ENCODE results near the gene HPSE2. TPM values are rescaled to one million over a fixed set of nuclear protein-coding genes. Genes with fewer than 3 reads are reported as not detected.

The HPSE2 gene
- total and polyA plus RNA-seq, 2 experiments from 2014 or later: 0.10 to 0.24 TPM

DNA sequence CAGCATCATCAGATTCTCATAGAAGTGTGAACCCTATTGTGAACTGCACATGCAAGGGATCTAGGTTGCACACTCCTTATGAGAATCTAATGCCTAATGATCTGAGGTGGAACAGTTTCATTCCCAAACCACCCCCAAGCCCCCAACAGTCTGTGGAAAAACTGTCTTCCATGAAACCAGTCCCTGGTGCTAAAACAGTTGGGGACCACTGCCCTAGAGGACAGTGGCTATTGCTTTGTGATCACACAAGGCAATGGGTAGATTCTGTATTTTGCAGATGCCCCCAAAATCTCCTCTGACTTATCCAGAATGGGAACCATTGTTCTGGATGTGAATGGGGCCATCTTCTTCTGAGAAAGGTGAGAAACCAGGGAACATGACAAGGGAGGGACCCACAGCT, 757.8 kb downstream of the HPSE2 start:
- no peaks in the 10 kb centered on the region for H3K27me3 ChIP-seq (ENCODE audit: insufficient read depth)
- no peak overlapping the region for H3K27ac ChIP-seq (ENCODE audit: low read depth)
- no peak overlapping the region for H3K4me2 ChIP-seq
- TF ChIP-seq EZH2phosphoT487 (IDR thresholded peaks at IDR 0.05; ENCODE audit: unreplicated experiment): no peak
- H3K9me2 ChIP-seq (ENCODE audit: insufficient read depth): peaks cover 6% of the 10 kb centered on the region
- H4K20me1 ChIP-seq (replicated peaks; ENCODE audit: insufficient read depth): no peaks in the 10 kb centered on the region
- DNase-seq (ENCODE audit: low spot score): no peak
- H2AFZ ChIP-seq: no peak overlapping the region
- no peaks in the 10 kb centered on the region for H3K4me1 ChIP-seq (ENCODE audit: insufficient read depth)
- H3K36me3 ChIP-seq (ENCODE audit: insufficient read depth): no peaks in the 10 kb centered on the region; the same call in 1 of the 2 replicates
- Mint-ChIP-seq H3K4me1 (peaks cover 2% of the 10 kb centered on the region; the same call in 1 of the 3 replicates), H3K27ac (no peak overlapping the region), H3K4me3 (no peak overlapping the region), H3K9me3 (peaks cover 2% of the 10 kb centered on the region; the same call in 1 of the 3 replicates), H3K27me3 (ENCODE audit: insufficient read depth, low read depth, poor library complexity) (peaks cover 6% of the 10 kb centered on the region), H3K36me3 (ENCODE audit: low read depth) (no peaks in the 10 kb centered on the region)
- no peak for ATAC-seq
- H3K79me2 ChIP-seq (replicated peaks; ENCODE audit: insufficient read depth): no peaks in the 10 kb centered on the region
- H3K4me3 ChIP-seq: no peak overlapping the region
- H3F3A ChIP-seq (replicated peaks; ENCODE audit: low read depth): no peaks in the 10 kb centered on the region

DNA sequence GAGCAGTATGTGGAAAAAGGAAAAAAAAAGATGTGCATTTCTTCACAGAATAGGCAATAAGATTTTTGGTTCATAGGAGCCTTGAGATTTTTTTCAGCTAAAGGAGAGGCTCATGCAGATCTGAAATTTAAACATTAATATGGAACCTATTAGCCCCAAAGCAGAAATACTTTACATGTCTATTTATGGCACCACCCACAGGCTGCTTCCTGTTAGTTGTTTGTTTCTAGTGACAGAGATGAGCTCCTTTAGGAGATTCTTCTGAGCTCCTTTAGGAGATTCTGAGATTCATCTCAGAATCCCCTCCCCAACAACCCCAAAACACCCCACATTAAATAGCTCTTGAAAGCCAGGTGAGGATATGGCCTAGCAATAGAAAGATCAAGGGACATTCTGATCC, 761.0 kb downstream of the HPSE2 start:
- Histone ChIP-seq H3K36me3 (ENCODE audit: insufficient read depth) (no peaks in the 10 kb centered on the region; the same call in 1 of the 2 replicates), H3F3A (replicated peaks; ENCODE audit: low read depth) (no peaks in the 10 kb centered on the region), H4K20me1 (replicated peaks; ENCODE audit: insufficient read depth) (no peaks in the 10 kb centered on the region), H3K9me2 (ENCODE audit: insufficient read depth) (peaks cover 6% of the 10 kb centered on the region; the same call in 1 of the 2 replicates), H3K27ac (ENCODE audit: low read depth) (no peak overlapping the region), H3K4me2 (no peak overlapping the region), H3K4me1 (ENCODE audit: insufficient read depth) (0 out of 2 replicates have a peak, but pooled peaks cover 5% of the 10 kb centered on the region), H3K4me3 (no peak overlapping the region), H2AFZ (no peak overlapping the region), H3K79me2 (replicated peaks; ENCODE audit: insufficient read depth) (no peaks in the 10 kb centered on the region), H3K27me3 (ENCODE audit: insufficient read depth) (no peaks in the 10 kb centered on the region)
- Mint-ChIP-seq H3K4me3 (no peak overlapping the region), H3K36me3 (ENCODE audit: low read depth) (no peaks in the 10 kb centered on the region), H3K27ac (no peak overlapping the region), H3K9me3 (peaks cover 2% of the 10 kb centered on the region; the same call in 1 of the 3 replicates), H3K4me1 (peaks cover 23% of the 10 kb centered on the region), H3K27me3 (ENCODE audit: insufficient read depth, low read depth, poor library complexity) (peaks cover 6% of the 10 kb centered on the region)
- DNase-seq (ENCODE audit: low spot score): no peak
- no peak for TF ChIP-seq CREB1 (CRISPR knock-in tag; IDR thresholded peaks at IDR 0.05; ENCODE audit: low read depth)
- TF ChIP-seq, protein P1, sequence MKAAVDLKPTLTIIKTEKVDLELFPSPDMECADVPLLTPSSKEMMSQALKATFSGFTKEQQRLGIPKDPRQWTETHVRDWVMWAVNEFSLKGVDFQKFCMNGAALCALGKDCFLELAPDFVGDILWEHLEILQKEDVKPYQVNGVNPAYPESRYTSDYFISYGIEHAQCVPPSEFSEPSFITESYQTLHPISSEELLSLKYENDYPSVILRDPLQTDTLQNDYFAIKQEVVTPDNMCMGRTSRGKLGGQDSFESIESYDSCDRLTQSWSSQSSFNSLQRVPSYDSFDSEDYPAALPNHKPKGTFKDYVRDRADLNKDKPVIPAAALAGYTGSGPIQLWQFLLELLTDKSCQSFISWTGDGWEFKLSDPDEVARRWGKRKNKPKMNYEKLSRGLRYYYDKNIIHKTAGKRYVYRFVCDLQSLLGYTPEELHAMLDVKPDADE (IDR thresholded peaks at IDR 0.05): no peak
- TF ChIP-seq STAT1 (IDR thresholded peaks at IDR 0.05; ENCODE audit: unreplicated experiment): no peak
- TF ChIP-seq EZH2 (IDR thresholded peaks at IDR 0.05; ENCODE audit: low read depth, unreplicated experiment): no peak
- TF ChIP-seq POLR2AphosphoS5 (IDR thresholded peaks at IDR 0.05; ENCODE audit: low read depth): no peak
- TF ChIP-seq, protein P2, sequence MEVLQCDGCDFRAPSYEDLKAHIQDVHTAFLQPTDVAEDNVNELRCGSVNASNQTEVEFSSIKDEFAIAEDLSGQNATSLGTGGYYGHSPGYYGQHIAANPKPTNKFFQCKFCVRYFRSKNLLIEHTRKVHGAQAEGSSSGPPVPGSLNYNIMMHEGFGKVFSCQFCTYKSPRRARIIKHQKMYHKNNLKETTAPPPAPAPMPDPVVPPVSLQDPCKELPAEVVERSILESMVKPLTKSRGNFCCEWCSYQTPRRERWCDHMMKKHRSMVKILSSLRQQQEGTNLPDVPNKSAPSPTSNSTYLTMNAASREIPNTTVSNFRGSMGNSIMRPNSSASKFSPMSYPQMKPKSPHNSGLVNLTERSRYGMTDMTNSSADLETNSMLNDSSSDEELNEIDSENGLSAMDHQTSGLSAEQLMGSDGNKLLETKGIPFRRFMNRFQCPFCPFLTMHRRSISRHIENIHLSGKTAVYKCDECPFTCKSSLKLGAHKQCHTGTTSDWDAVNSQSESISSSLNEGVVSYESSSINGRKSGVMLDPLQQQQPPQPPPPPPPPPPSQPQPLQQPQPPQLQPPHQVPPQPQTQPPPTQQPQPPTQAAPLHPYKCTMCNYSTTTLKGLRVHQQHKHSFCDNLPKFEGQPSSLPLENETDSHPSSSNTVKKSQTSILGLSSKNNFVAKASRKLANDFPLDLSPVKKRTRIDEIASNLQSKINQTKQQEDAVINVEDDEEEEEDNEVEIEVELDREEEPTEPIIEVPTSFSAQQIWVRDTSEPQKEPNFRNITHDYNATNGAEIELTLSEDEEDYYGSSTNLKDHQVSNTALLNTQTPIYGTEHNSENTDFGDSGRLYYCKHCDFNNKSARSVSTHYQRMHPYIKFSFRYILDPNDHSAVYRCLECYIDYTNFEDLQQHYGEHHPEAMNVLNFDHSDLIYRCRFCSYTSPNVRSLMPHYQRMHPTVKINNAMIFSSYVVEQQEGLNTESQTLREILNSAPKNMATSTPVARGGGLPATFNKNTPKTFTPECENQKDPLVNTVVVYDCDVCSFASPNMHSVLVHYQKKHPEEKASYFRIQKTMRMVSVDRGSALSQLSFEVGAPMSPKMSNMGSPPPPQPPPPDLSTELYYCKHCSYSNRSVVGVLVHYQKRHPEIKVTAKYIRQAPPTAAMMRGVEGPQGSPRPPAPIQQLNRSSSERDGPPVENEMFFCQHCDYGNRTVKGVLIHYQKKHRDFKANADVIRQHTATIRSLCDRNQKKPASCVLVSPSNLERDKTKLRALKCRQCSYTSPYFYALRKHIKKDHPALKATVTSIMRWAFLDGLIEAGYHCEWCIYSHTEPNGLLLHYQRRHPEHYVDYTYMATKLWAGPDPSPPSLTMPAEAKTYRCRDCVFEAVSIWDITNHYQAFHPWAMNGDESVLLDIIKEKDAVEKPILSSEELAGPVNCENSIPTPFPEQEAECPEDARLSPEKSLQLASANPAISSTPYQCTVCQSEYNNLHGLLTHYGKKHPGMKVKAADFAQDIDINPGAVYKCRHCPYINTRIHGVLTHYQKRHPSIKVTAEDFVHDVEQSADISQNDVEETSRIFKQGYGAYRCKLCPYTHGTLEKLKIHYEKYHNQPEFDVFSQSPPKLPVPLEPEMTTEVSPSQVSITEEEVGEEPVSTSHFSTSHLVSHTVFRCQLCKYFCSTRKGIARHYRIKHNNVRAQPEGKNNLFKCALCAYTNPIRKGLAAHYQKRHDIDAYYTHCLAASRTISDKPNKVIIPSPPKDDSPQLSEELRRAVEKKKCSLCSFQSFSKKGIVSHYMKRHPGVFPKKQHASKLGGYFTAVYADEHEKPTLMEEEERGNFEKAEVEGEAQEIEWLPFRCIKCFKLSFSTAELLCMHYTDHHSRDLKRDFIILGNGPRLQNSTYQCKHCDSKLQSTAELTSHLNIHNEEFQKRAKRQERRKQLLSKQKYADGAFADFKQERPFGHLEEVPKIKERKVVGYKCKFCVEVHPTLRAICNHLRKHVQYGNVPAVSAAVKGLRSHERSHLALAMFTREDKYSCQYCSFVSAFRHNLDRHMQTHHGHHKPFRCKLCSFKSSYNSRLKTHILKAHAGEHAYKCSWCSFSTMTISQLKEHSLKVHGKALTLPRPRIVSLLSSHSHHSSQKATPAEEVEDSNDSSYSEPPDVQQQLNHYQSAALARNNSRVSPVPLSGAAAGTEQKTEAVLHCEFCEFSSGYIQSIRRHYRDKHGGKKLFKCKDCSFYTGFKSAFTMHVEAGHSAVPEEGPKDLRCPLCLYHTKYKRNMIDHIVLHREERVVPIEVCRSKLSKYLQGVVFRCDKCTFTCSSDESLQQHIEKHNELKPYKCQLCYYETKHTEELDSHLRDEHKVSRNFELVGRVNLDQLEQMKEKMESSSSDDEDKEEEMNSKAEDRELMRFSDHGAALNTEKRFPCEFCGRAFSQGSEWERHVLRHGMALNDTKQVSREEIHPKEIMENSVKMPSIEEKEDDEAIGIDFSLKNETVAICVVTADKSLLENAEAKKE (CRISPR knock-in tag; IDR thresholded peaks at IDR 0.05): no peak
- TF ChIP-seq, protein P3, sequence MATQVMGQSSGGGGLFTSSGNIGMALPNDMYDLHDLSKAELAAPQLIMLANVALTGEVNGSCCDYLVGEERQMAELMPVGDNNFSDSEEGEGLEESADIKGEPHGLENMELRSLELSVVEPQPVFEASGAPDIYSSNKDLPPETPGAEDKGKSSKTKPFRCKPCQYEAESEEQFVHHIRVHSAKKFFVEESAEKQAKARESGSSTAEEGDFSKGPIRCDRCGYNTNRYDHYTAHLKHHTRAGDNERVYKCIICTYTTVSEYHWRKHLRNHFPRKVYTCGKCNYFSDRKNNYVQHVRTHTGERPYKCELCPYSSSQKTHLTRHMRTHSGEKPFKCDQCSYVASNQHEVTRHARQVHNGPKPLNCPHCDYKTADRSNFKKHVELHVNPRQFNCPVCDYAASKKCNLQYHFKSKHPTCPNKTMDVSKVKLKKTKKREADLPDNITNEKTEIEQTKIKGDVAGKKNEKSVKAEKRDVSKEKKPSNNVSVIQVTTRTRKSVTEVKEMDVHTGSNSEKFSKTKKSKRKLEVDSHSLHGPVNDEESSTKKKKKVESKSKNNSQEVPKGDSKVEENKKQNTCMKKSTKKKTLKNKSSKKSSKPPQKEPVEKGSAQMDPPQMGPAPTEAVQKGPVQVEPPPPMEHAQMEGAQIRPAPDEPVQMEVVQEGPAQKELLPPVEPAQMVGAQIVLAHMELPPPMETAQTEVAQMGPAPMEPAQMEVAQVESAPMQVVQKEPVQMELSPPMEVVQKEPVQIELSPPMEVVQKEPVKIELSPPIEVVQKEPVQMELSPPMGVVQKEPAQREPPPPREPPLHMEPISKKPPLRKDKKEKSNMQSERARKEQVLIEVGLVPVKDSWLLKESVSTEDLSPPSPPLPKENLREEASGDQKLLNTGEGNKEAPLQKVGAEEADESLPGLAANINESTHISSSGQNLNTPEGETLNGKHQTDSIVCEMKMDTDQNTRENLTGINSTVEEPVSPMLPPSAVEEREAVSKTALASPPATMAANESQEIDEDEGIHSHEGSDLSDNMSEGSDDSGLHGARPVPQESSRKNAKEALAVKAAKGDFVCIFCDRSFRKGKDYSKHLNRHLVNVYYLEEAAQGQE (IDR thresholded peaks at IDR 0.05; ENCODE audit: unreplicated experiment): no peak
- TF ChIP-seq ZNF331 (CRISPR knock-in tag; IDR thresholded peaks at IDR 0.05; ENCODE audit: low read depth): no peak
- no peak for TF ChIP-seq NANOG (IDR thresholded peaks at IDR 0.05; ENCODE audit: borderline replicate concordance)
- TF ChIP-seq ZNF114 (CRISPR knock-in tag; IDR thresholded peaks at IDR 0.05): no peak
- ATAC-seq: no peak

All from GM23338 (cell line).